Erythroblast (primary cell): ENCODE data around the gene RNGTT.

Source experiments
- GATA1 ChIP-seq: IDR thresholded peaks from 2 replicates; pipeline ENCODE4 v1.6.1; 2011; ENCODE audit warnings: low read depth, mild to moderate bottlenecking, control low read depth, low read length, moderate library complexity
- POLR2A ChIP-seq: IDR thresholded peaks from 2 replicates; pipeline ENCODE4 v1.6.1; 2011; ENCODE audit warnings: mild to moderate bottlenecking, low read length

GRCh38 chr6:88953550-88954386 lies 9.7 kb downstream of the RNGTT start:
- no peak for TF ChIP-seq POLR2A
- no peak for TF ChIP-seq GATA1
